Medulla oblongata (tissue), 1 donor: ENCODE measurements around the gene PEX7.
"Not testable (repeated sequence)": the region's sequence is repeated elsewhere in the genome, so short reads cannot be mapped to it uniquely, and the experiment has no call there.

Experiments used
- DNase-seq: peaks from one replicate; pipeline ENCODE4 v3.0.0-alpha.2; 2015; ENCODE audit errors: extremely low spot score

Gene PEX7, protein sequence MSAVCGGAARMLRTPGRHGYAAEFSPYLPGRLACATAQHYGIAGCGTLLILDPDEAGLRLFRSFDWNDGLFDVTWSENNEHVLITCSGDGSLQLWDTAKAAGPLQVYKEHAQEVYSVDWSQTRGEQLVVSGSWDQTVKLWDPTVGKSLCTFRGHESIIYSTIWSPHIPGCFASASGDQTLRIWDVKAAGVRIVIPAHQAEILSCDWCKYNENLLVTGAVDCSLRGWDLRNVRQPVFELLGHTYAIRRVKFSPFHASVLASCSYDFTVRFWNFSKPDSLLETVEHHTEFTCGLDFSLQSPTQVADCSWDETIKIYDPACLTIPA

DNA sequence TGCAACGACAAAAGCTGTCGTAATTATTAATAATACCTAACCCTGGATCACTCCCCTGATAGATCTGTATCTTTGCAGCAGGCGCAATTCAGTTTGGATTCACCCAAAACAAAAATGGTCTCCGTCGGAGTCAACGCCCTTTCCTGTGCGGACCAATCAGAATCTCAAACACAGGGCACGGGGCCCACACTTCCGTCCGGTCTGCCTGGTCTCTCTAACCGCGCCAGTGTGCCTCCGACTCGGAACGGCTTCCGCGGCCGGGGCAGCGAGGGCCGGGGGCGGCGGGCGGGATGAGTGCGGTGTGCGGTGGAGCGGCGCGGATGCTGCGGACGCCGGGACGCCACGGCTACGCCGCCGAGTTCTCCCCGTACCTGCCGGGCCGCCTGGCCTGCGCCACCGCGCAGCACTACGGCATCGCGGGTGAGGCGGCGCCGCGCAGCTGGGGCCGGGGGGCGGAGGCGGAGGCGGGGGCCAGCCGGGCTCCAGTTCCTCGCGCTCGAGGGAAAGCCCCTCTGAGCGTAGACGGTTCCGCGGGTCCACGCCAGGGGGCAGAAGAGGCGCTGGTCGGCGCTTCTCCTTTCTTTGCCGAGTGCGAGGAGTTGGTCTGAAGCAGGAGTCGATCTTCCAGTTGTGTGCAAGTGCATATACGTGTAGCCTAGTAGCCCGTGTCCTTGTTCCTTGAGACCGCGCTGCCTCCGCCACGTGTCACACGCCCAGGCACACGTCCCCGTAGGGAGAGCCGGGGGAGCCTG, at the start of gene PEX7:
Gene PEX7 (plus strand): TSS at position 217 of the 752 bp plus-strand sequence. CDS start 74 bp downstream, at position 291.
- peak; percentile 95 for DNase-seq

DNA sequence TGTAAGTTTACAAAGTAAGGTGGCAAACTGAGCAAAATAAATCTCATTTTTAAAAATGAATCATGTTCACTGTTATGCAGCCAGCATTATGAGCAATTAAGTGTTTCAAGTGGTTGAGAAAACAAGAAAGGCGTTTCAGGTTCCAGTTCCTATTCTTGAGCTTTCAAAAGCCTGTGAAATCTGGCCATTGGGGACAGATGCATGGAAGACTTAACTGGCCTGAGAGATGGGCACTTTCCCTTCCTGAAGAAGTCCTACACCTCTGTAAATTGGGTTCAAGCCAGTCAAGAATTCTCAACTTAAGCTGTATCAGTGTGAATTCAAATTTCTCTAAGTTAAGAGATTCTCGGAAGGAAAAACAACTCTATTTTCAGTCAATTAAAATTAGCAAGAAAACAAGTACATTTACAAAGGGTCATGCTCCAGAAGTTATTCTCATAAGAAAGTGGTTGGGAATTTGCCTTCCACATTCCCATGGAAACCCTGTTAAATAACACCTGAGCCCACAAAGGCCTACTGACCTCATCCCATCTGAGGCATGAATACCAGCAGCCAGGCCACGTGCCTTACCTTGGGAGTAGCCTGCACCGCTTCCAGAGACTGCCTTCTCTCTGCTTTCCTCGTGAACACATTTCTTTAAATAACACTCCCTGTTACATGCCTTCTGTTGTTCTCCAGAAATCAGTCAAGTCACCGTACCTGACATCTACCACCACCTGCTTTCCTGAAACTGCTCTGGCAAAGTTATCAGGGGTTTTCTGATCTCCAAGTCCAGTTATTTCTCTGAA, 49.5 kb upstream of the PEX7 start:
- no peak for DNase-seq

DNA sequence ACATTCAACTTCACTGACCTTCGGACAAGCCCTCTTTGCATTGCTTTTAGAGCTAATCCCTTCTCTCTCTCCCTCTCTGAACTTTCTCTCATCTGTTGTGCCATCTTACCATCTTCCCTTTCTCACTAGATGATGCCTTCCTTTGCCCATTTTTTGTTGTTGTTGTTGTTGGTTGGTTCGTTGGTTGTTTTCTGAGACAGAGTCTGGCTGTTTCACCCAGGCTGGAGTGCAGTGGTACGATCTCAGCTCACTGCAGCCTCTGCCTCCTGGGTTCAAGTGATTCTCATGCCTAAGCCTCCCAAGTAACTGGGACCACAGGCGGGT, 49.0 kb upstream of the PEX7 start:
- no peak for DNase-seq

GRCh38 chr6:136774228-136775041, 48.0 kb upstream of the PEX7 start:
- DNase-seq: no peak

- DNase-seq: no peak
These were observed 47.3 kb upstream of the PEX7 start for GRCh38 chr6:136775081-136775480.

GRCh38 chr6:136775548-136775947, 46.8 kb upstream of the PEX7 start:
- no peak for DNase-seq

DNA sequence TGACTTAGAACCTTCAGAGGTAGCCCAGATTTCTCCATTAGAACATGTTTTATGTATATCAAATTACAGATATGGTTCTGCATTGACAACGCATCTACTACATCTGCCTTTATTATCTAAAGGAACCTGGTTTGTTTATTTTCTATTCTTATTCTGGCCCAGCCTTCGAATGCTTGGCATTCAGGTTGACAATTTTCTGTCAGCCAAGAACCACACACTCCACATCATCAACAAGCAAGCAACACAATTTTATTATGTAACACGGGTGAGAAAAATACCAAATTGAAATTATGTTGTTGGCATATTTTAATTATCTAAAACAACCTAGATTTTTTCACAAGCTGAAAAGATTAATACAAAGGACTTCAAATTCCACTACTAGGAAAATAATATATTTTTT, 44.7 kb upstream of the PEX7 start:
- no peak for DNase-seq

- no peak for DNase-seq
These were observed 42.7 kb upstream of the PEX7 start for GRCh38 chr6:136779682-136780081.

DNA sequence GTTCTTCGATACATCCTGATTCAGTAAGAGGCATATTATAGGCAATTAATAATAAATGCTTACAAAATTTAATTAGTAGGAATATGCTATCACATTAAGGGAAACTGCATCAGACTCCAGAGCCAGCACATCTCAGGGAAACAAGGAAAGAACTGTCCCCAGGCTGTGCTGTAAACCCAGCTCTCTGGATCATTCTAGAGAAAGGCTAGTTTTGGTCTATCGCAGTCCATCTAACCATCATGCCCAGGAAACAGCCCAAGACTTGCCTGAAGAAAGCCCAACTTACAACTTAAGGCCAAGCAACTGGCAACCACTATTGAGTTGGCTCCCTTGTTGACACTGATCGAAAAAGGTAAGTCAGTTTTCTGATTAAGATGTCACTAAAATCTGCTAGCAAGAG, 41.4 kb upstream of the PEX7 start:
- DNase-seq: no peak

DNA sequence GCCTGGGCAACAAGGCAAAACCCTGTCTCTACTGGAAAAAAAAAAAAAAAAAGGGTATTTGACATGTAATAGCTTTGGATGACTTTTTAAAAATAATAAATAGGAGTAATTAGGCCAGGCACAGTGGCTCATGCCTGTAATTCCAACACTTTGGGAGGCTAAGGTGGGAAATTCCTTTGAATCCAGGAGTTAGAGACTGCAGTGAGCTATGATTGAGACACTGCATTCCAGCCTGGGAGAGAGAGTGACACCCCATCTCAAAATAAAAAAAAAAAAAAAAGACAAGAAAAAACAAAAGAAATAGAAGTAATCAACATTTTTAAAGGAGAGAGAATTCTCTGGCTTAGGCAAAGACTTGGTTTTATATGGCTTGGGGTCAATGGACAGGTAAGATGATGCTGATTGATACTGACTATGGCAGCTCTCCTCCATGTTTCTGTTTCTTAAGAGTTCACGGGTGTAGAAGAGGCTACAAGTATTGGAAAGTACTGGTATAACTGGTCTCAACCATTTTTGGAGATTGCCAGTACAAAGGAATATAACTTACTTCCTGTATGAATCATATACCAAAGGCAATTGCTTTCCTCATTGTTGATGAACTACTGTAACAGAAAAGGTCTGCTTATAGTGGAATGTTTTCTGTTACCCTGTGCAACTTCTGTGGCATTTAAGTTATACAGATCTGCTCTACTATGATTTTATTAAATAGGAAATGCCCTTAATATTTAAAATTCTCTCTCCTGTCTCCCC, 40.2 kb upstream of the PEX7 start:
- no peak for DNase-seq

- DNase-seq: no peak
These were observed 39.4 kb upstream of the PEX7 start for GRCh38 chr6:136783021-136783420.

DNA sequence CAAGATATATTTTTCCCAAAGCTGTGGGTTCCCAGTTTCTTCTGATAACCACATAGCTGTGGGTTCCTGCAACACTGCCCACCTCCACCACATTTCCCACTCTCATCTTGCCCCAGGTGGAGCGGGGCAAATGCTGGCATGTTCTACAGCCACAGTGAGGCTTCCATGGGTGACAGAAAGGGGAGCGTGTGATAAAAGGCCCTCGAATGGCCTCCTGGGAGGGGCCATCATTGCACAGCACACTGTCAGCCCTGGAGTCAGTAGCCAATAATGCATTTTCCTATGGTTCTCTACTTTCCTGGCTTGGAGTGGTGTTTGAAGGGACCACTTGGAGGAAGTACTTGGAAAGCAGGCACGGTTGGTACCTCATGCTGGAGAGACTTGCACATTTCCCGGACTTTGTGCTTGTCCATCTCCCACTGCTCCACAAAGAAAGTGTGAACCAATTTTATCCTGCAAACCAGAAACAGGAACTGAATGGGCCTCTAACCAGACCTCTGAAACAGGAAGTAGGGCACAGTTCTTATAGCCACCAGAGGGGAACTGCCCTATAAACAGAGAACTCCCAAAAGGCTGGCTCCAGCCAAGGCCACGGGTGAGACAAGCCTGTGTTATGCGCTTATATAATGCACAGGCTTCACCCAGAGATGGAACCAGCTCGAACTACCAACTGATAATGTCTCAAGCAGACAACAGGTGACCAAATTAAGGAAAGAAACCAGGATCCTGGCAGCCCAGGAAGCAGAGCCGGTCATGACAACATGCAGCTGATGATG, 38.7 kb upstream of the PEX7 start:
- peak; percentile 82 for DNase-seq

- no peak for DNase-seq
These were observed 38.1 kb upstream of the PEX7 start for GRCh38 chr6:136784271-136784664.

DNA sequence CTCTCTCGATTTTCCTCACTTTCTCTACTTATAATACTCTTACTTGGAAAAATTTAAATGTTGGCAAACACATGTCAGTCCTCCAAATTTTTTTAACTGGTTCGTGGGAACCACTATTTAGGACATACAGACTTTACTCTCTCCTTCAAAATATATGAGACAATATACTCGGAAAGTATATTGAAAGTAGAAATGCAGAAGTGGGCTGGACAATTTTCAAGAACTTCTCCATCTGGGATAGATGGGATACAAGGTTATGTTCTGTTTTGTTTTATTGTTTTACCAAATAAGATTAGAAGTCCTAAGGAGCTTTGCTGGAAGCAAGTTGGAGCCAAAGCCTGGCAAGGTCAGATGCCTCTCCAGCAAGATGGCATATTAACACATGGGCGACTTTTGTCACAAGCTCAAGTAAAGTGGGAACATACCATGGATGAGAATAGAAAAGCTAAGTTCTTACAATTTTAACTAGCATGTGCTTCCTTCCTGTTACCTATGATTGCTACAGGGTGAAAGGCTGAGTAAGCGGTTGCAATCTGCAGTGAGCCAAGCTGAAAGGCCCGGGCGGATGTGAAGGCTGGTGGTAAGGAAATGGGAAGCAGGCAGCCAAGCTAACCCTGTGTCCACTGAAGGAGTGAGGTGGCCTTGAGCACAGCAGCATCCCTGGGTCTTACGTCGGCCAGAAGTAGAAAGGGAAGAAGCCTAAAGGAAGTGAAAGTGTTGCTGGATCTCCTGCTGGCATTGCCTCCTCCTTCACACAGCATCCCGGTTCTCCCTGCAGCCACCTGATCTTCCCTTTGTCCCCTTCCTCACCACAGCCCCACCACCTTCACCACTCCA, 37.3 kb upstream of the PEX7 start:
- peak; percentile 72 for DNase-seq

GRCh38 chr6:136786658-136787057, 35.7 kb upstream of the PEX7 start:
- no peak for DNase-seq

- no peak for DNase-seq
These were observed 34.7 kb upstream of the PEX7 start for GRCh38 chr6:136787726-136788068.

GRCh38 chr6:136788069-136788902, 34.1 kb upstream of the PEX7 start:
- DNase-seq: no peak

- DNase-seq: not testable (repeated sequence)
These were observed 33.0 kb upstream of the PEX7 start for GRCh38 chr6:136789440-136789839.
